GM12874 (cell line): ENCODE data around the gene LRTM1.

Experiments used
- TF ChIP-seq, protein P1 (sequence below): IDR thresholded peaks from 2 replicates; pipeline ENCODE4 v1.5.1; 2011; ENCODE audit warnings: low read depth, mild to moderate bottlenecking, control low read depth, low read length, moderate library complexity; ENCODE audit not compliant: insufficient read depth

LRTM1 gene

GRCh38 chr3:54965746-54966145 is 37.9 kb upstream of the LRTM1 start:
- TF ChIP-seq, protein P1, sequence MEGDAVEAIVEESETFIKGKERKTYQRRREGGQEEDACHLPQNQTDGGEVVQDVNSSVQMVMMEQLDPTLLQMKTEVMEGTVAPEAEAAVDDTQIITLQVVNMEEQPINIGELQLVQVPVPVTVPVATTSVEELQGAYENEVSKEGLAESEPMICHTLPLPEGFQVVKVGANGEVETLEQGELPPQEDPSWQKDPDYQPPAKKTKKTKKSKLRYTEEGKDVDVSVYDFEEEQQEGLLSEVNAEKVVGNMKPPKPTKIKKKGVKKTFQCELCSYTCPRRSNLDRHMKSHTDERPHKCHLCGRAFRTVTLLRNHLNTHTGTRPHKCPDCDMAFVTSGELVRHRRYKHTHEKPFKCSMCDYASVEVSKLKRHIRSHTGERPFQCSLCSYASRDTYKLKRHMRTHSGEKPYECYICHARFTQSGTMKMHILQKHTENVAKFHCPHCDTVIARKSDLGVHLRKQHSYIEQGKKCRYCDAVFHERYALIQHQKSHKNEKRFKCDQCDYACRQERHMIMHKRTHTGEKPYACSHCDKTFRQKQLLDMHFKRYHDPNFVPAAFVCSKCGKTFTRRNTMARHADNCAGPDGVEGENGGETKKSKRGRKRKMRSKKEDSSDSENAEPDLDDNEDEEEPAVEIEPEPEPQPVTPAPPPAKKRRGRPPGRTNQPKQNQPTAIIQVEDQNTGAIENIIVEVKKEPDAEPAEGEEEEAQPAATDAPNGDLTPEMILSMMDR: no peak

DNA sequence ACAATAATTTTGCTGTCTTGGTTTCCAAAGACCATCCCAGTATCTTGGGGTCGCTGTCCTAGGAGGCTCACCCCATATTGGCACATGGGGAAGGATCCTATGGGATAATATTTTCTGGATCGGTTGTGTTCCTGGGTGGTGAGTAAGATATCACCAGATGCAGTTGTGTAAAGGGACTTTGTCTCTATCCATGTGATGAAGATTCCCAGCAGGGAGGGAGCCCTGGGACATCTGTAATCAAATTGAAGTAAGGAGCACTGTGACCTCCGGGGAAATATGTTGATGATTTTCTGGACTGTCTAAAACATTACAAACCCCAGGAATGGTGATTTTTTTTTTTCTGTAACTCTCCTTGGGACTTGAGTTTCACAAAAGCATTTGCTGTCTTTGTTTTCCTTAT is 36.2 kb upstream of the LRTM1 start:
- TF ChIP-seq, protein P1: no peak

GRCh38 chr3:54963641-54964040 is 35.8 kb upstream of the LRTM1 start:
- TF ChIP-seq, protein P1: no peak

GRCh38 chr3:54962200-54962599 is 34.3 kb upstream of the LRTM1 start:
- TF ChIP-seq, protein P1: no peak

DNA sequence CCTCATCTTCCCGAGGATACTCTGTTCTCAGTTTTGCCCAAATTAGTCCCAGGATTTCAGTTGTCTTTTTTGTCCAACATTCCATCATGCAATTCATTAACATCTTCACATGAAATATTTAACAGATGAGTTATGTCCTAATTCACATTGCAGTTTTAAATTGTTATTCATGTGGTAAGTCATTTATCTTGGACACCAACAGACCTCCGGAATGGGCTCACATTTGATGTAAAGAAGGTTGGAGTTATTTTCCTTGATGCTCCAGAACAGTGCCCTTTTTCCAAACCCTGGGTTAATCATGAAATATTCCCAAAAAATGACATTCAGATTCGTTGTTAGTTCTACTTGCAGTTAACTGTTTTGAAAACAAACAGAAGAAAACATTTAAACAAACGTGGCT is 32.8 kb upstream of the LRTM1 start:
- TF ChIP-seq, protein P1: no peak

DNA sequence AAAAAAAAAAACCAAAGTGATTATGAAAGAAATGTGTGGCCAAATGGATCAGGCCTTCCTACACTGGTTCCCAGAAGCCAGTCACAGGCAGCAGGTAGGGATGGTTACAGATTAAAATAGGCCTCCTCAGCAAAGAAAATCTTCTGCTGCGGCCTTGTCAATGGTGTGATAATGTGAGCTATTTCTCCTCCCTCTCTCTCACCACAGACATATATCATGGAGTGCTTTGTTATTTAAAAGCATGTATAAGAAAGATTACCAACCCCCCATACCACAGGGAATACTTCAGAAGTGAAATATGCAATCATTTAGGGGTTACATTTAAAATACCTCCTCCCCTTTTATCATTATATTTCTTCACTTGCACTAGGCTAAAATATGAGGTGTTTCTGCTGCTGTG is 32.2 kb upstream of the LRTM1 start:
- TF ChIP-seq, protein P1: no peak

DNA sequence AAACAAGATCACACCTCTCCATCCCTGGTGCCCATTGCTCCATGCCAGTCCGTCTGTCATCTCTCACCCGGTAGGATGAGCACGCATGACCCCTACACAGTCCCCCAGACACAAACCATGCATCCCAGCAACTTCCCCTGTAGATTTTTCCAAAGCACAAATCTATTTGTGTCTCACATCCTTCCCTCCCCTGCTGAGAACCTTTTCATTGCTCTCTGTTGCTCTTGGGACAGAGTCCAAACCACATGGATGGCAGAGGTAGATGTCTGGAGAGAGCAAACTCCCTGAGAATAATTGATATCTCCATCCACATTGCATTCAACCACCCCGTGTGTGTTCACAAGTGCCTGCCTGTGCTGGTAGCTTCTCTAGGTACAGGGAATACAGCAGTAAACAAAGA is 29.9 kb upstream of the LRTM1 start:
- TF ChIP-seq, protein P1: no peak

- TF ChIP-seq, protein P1: no peak
Measured at GRCh38 chr3:54955941-54956340, 28.1 kb upstream of the LRTM1 start.
